Liver (tissue), 9 donors: ENCODE data around the gene OMP. TPM values are rescaled to one million over a fixed set of nuclear protein-coding genes. Genes with fewer than 3 reads are reported as not detected.
A peak's percentile ranks its signal among the peaks of the same experiment; 100 is the strongest.

Experiments used
- DNase-seq: peaks from one replicate; pipeline ENCODE4 v3.0.0-alpha.2; 2017; ENCODE audit warnings: low spot score
- H3K27ac ChIP-seq, 2 donors: one replicate each; pipeline ENCODE4 v1.7.0; 2013; ENCODE audit warnings: inconsistent platforms in 2 of 2, low read length in 2 of 2, control low read depth in 1 of 2, low read depth in 1 of 2, mild to moderate bottlenecking in 1 of 2
- H3K27me3 ChIP-seq, 4 donors: one replicate each; pipeline versions ENCODE4 v1.6.1 to v1.7.0; 2013; ENCODE audit warnings: low read length in 3 of 4, inconsistent platforms in 1 of 4, mild to moderate bottlenecking in 1 of 4, moderate library complexity in 1 of 4; ENCODE audit not compliant: control insufficient read depth in 4 of 4, insufficient read depth in 4 of 4
- H3K36me3 ChIP-seq, 4 donors: one replicate each; pipeline versions ENCODE4 v1.6.1 to v1.7.0; 2013; ENCODE audit warnings: low read length in 3 of 4, mild to moderate bottlenecking in 3 of 4, low read depth in 1 of 4, moderate library complexity in 1 of 4; ENCODE audit not compliant: control insufficient read depth in 4 of 4, insufficient read depth in 3 of 4
- H3K4me1 ChIP-seq, 4 donors: one replicate each; pipeline versions ENCODE4 v1.6.1 to v1.7.0; 2013; ENCODE audit warnings: low read length in 3 of 4, mild to moderate bottlenecking in 3 of 4, moderate library complexity in 1 of 4; ENCODE audit not compliant: control insufficient read depth in 4 of 4, insufficient read depth in 4 of 4
- H3K4me3 ChIP-seq, 3 donors: one replicate each; pipeline versions ENCODE4 v1.6.1 to v1.7.0; 2013; ENCODE audit warnings: low read length in 3 of 3, control low read depth in 1 of 3, low read depth in 1 of 3, mild to moderate bottlenecking in 1 of 3
- H3K9ac ChIP-seq, 2 donors: one replicate each; pipeline ENCODE4 v1.7.0; 2013; ENCODE audit warnings: low read length in 2 of 2, mild to moderate bottlenecking in 2 of 2, moderate library complexity in 2 of 2, control low read depth in 1 of 2, low read depth in 1 of 2
- H3K9me3 ChIP-seq, 4 donors: one replicate each; pipeline versions ENCODE4 v1.6.1 to v1.7.0; 2013; ENCODE audit warnings: low read length in 3 of 4; ENCODE audit not compliant: control insufficient read depth in 4 of 4
- CTCF ChIP-seq: fragments of 150-350 bp; IDR thresholded peaks from 2 replicates; pipeline ENCODE4 v1.5.1; 2017; ENCODE audit warnings: improper control_type of control experiment, low read depth, low read length; ENCODE audit not compliant: missing input control
- EGR1 ChIP-seq, 2 donors: IDR thresholded peaks; 2 replicates each; pipeline ENCODE4 v1.6.1; 2016 to 2018; ENCODE audit warnings: antibody characterized with exemption in 2 of 2, low read depth in 2 of 2
- FOXA1 ChIP-seq: IDR thresholded peaks from 2 replicates; pipeline ENCODE4 v1.6.1; 2016; ENCODE audit warnings: antibody characterized with exemption
- FOXA2 ChIP-seq: IDR thresholded peaks from 2 replicates; pipeline ENCODE4 v1.6.1; 2016; ENCODE audit warnings: antibody characterized with exemption
- GABPA ChIP-seq, 2 donors: IDR thresholded peaks in 1 of 2; conservative IDR thresholded peaks in 1 of 2; 2 replicates each; pipeline ENCODE4 v1.6.1; 2016; ENCODE audit warnings: antibody characterized with exemption in 2 of 2, mild to moderate bottlenecking in 1 of 2, moderate library complexity in 1 of 2
- HNF4A ChIP-seq, 2 donors: conservative IDR thresholded peaks; 2 replicates each; pipeline ENCODE4 v1.6.1; 2016; ENCODE audit warnings: antibody characterized with exemption in 2 of 2, mild to moderate bottlenecking in 2 of 2
- HNF4G ChIP-seq: IDR thresholded peaks from 2 replicates; pipeline ENCODE4 v1.6.1; 2016; ENCODE audit warnings: antibody characterized with exemption
- JUND ChIP-seq, 2 donors: IDR thresholded peaks; 2 replicates each; pipeline ENCODE4 v1.6.1; 2016; ENCODE audit warnings: antibody characterized with exemption in 2 of 2
- MAX ChIP-seq: IDR thresholded peaks from 2 replicates; pipeline ENCODE4 v1.6.1; 2016; ENCODE audit warnings: antibody characterized with exemption
- NR2F2 ChIP-seq: IDR thresholded peaks from 2 replicates; pipeline ENCODE4 v1.6.1; 2016; ENCODE audit warnings: antibody characterized with exemption
- RAD21 ChIP-seq, 2 donors: IDR thresholded peaks; 2 replicates each; pipeline ENCODE4 v1.6.1; 2016; ENCODE audit warnings: antibody characterized with exemption in 2 of 2, mild to moderate bottlenecking in 2 of 2
- RXRA ChIP-seq, 2 donors: IDR thresholded peaks; 2 replicates each; pipeline ENCODE4 v1.6.1; 2017 to 2018; ENCODE audit warnings: antibody characterized with exemption in 2 of 2, mild to moderate bottlenecking in 1 of 2
- SP1 ChIP-seq: IDR thresholded peaks from 2 replicates; pipeline ENCODE4 v1.6.1; 2018; ENCODE audit warnings: antibody characterized with exemption, mild to moderate bottlenecking
- TAF1 ChIP-seq: conservative IDR thresholded peaks from 2 replicates; pipeline ENCODE4 v1.6.1; 2016; ENCODE audit warnings: antibody characterized with exemption, mild to moderate bottlenecking
- YY1 ChIP-seq: IDR thresholded peaks from 2 replicates; pipeline ENCODE4 v1.6.1; 2016; ENCODE audit warnings: antibody characterized with exemption, mild to moderate bottlenecking
- ZBTB33 ChIP-seq: IDR thresholded peaks from 2 replicates; pipeline ENCODE4 v1.6.1; 2016; ENCODE audit warnings: antibody characterized with exemption
- WGBS: extraction: QIAGEN DNeasy Blood & Tissue Kit; methylation state at CpG from one replicate; pipeline ENCODE4 v1.1.7; 2013; 5-methylcytosine and 5-hydroxymethylcytosine counted together
- polyA plus RNA-seq, 2 donors: library from polyadenylated mRNA; stranded (reverse) in 1 of 2; unstranded in 1 of 2; fragments of 200-250 nt in 1 of 2; fragments of >200 nt in 1 of 2; fragmentation: Nextera tagmentation in 1 of 2; extraction: Ambion mirVana in 1 of 2; gene quantifications; one replicate each; pipeline versions ENCODE4 v1.2.1 to v1.2.3, GENCODE V29; 2013 to 2015
- total RNA-seq, 2 donors: library from RNA; depleted of rRNA; stranded (reverse); fragments of >200 nt; gene quantifications; one replicate each; pipeline ENCODE4 v1.2.3, GENCODE V29; 2014
- TF ChIP-seq, protein P1 (sequence below): IDR thresholded peaks from 2 replicates; pipeline ENCODE4 v1.6.1; 2016; ENCODE audit warnings: antibody characterized with exemption
- TF ChIP-seq, protein P2 (sequence below): IDR thresholded peaks from 2 replicates; pipeline ENCODE4 v1.6.1; 2016; ENCODE audit warnings: antibody characterized with exemption, mild to moderate bottlenecking
- donor health status: healthy.
- donor health status: healthy.
- donor health status: healthy.
- donor health status: healthy.
- donor health status: healthy.

The OMP gene
- total and polyA plus RNA-seq, 4 donors: 0.24 to 0.75 (median 0.65) TPM; not detected in 1

DNA sequence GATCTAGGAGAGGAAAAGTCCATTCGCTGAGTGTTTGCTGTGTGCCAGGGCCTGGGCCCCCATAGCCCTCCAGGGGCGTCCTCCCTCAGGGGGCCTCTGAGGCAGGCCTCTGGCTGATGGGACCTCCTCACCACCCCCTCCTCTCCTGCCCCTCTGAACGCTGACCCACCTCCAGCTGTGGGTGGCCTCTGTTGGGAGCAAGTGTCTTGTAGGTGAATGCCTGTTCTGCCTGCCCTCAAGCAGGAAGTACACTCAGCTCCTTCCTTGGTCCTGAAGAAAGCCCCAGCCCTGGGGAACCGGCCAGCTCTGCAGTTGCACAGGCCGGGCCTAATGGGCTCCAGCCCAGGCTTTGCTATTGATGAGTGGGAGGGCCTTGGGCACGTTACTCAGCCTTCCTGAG lies 28.9 kb downstream of the OMP start:
- no peak overlapping the region for H3K4me3 ChIP-seq
- 55% methylated on average over 6 of the region's 6 CpGs for WGBS
- no peak for DNase-seq
- TF ChIP-seq HNF4G (no peak), RXRA (IDR thresholded peaks at IDR 0.05) (no peak), MAX (no peak), YY1 (no peak), FOXA2 (no peak), RAD21 (IDR thresholded peaks at IDR 0.05) (no peak), TAF1 (no peak), HNF4A (conservative IDR thresholded peaks at IDR 0.05) (no peak), GABPA (IDR thresholded peaks at IDR 0.05 in 1 of 2, conservative IDR thresholded peaks at IDR 0.05 in 1 of 2) (no peak), FOXA1 (no peak)
- TF ChIP-seq, protein P1, sequence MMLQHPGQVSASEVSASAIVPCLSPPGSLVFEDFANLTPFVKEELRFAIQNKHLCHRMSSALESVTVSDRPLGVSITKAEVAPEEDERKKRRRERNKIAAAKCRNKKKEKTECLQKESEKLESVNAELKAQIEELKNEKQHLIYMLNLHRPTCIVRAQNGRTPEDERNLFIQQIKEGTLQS: no peak
- no peak overlapping the region for H3K9ac ChIP-seq
- no peaks in the 10 kb centered on the region for H3K9me3 ChIP-seq
- H3K4me1 ChIP-seq: peaks cover 16 to 67% (median 56%) of the 10 kb centered on the region in 4 donors
- H3K36me3 ChIP-seq: no peaks in the 10 kb centered on the region
- peak overlapping the region; percentile 54 to 60 for H3K27ac ChIP-seq
- no peaks in the 10 kb centered on the region for H3K27me3 ChIP-seq

DNA sequence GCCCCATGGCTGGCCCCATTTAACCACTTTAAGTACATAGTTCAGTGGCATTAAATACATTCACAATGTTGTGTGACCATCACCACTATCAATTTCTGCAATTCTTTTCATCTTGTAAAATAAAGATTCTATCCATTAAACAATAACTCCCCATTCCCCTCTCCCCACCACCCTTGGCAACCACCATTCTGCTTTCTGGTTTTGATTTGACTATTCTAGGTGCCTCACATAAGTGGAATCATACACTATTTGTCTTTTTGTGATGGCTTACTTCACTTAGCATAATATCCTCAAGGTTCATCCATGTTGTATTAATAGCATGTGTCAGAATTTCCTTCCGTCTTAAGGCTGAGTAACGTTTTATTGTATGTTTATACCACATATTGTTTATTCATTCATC lies 32.4 kb downstream of the OMP start:
- no peaks in the 10 kb centered on the region for H3K9me3 ChIP-seq
- TF ChIP-seq RAD21 (IDR thresholded peaks at IDR 0.05) (no peak), SP1 (no peak), JUND (IDR thresholded peaks at IDR 0.05) (no peak), FOXA2 (no peak), NR2F2 (no peak), EGR1 (IDR thresholded peaks at IDR 0.05; ENCODE audit: low read depth in 2 of 2) (no peak)
- H3K27ac ChIP-seq: no peak overlapping the region
- DNase-seq: no peak
- H3K27me3 ChIP-seq: no peaks in the 10 kb centered on the region
- H3K4me3 ChIP-seq: no peak overlapping the region
- H3K9ac ChIP-seq: no peak overlapping the region
- 28% methylated on average over 2 of the region's 2 CpGs for WGBS
- H3K36me3 ChIP-seq: no peaks in the 10 kb centered on the region
- peaks cover 14 to 38% (median 30%) of the 10 kb centered on the region in 4 donors for H3K4me1 ChIP-seq

- Histone ChIP-seq H3K4me1 (peaks cover 11 to 28% (median 20%) of the 10 kb centered on the region in 4 donors), H3K9ac (no peak overlapping the region), H3K36me3 (no peaks in the 10 kb centered on the region), H3K9me3 (no peaks in the 10 kb centered on the region), H3K27me3 (no peaks in the 10 kb centered on the region), H3K4me3 (no peak overlapping the region), H3K27ac (no peak overlapping the region)
- WGBS: 93% methylated on average over 8 of the region's 8 CpGs
- no peak for DNase-seq
- TF ChIP-seq, protein P2, sequence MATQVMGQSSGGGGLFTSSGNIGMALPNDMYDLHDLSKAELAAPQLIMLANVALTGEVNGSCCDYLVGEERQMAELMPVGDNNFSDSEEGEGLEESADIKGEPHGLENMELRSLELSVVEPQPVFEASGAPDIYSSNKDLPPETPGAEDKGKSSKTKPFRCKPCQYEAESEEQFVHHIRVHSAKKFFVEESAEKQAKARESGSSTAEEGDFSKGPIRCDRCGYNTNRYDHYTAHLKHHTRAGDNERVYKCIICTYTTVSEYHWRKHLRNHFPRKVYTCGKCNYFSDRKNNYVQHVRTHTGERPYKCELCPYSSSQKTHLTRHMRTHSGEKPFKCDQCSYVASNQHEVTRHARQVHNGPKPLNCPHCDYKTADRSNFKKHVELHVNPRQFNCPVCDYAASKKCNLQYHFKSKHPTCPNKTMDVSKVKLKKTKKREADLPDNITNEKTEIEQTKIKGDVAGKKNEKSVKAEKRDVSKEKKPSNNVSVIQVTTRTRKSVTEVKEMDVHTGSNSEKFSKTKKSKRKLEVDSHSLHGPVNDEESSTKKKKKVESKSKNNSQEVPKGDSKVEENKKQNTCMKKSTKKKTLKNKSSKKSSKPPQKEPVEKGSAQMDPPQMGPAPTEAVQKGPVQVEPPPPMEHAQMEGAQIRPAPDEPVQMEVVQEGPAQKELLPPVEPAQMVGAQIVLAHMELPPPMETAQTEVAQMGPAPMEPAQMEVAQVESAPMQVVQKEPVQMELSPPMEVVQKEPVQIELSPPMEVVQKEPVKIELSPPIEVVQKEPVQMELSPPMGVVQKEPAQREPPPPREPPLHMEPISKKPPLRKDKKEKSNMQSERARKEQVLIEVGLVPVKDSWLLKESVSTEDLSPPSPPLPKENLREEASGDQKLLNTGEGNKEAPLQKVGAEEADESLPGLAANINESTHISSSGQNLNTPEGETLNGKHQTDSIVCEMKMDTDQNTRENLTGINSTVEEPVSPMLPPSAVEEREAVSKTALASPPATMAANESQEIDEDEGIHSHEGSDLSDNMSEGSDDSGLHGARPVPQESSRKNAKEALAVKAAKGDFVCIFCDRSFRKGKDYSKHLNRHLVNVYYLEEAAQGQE: no peak
- TF ChIP-seq, protein P1: no peak
- TF ChIP-seq RAD21 (IDR thresholded peaks at IDR 0.05) (no peak), CTCF (no peak), ZBTB33 (no peak)
Measured at GRCh38 chr11:77136074-77136473, 33.4 kb downstream of the OMP start.
